ENCODE data around the gene SMARCC1. TPM values are rescaled to one million over a fixed set of nuclear protein-coding genes. Genes with fewer than 3 reads are reported as not detected.
"Not testable (repeated sequence)": the region's sequence is repeated elsewhere in the genome, so short reads cannot be mapped to it uniquely, and the experiment has no call there.

Gene SMARCC1
- total RNA-seq, 1 donor from 2014 or later, result 148 TPM

DNA sequence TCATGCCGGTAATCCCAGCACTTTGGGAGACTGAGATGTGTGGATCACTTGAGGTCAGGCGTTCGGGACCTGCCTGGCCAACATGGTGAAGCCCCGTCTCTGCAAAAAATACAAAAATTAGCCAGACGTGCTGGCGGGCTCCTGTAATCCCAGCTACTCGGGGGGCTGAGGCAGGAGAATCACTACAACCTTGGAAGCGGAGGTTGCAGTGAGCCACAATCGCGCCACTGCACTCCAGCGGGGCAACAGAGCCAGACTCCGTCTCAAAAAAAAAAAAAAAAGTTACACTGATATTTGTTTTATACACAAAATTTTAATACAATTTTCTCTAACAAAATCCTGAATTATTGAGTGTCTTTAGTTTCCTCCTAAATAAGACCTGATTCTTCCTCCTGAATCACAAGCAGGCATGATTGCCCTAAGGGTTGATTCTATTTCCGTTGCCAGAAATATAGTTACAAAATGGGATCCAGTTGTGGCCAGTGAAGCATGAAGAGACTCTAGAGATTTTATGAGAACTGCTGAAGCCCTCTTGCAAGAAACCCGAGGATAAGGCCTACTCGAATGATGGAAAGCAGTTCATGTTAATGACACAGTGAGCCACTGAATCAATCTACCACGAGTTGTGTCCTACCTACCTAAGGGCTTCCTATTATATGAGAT lies 9.6 kb upstream of the SMARCC1 start:
- Mint-ChIP-seq H3K4me3 (no peak overlapping the region), H3K9me3 (no peaks in the 10 kb centered on the region), H3K27me3 (no peaks in the 10 kb centered on the region), H3K27ac (no peak overlapping the region), H3K36me3 (ENCODE audit: low read depth) (no peaks in the 10 kb centered on the region), H3K4me1 (peaks cover 2% of the 10 kb centered on the region)
- intact Hi-C loops (cut with micrococcal nuclease), result no loop called here
- no peak for DNase-seq

- H3K27ac Mint-ChIP-seq, result no peak overlapping the region
- H3K36me3 Mint-ChIP-seq (ENCODE audit: low read depth), result peaks cover 19% of the 10 kb centered on the region
- intact Hi-C loops (cut with micrococcal nuclease), result loop anchor here (2.0 to 10.0 kb wide), 4 partner anchors 49 to 619 kb away; partner anchors contain the start of genes KIF9, KLHL18, PTPN23 and SETD2
- peaks cover 1% of the 10 kb centered on the region for H3K27me3 Mint-ChIP-seq
- DNase-seq, result no peak
- peaks cover 23% of the 10 kb centered on the region for H3K4me1 Mint-ChIP-seq
- no peak overlapping the region for H3K4me3 Mint-ChIP-seq
- H3K9me3 Mint-ChIP-seq, result no peaks in the 10 kb centered on the region
Observed at GRCh38 chr3:47783673-47784072, 2.0 kb upstream of the SMARCC1 start.

DNA sequence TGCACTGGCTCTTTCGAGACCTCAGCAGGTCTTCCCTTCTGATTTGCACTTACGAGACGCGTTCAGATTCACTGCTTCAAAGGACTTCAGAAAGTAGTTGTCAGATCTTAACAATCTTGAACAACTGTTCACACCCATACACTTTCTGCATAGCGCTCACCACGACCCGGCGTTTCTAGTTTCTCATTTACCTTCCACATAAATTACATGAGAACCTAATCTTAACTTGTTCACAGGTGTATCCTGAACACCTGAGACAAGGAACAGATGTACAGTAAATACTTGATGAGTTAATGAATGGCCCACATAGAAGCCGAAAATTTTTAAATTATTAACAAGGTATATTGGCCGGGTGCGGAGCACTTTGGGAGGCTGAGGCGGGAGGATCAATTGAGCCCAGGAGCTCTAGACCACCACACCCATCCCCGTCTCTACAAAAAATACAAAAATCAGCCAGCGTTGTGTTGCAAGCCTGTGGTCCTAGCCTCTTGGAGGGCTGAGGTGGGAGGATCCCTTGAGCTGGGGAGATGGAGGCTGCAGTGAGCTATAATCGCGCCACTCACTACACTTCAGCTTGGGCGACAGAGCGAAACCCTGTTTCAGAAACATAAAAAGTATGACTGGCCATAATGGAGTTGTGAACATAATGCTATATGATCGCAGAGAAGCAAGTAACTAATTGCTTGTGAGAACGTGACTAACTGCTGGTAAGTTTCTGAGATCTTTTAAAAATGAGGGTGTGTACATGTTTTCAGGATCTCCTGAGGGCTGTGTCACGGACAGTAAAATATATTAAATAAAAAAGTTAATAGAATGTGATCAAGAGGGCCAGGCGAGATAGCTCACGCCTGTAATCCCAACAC lies 984 bp upstream of the SMARCC1 start:
- H3K9me3 Mint-ChIP-seq, result no peaks in the 10 kb centered on the region
- H3K36me3 Mint-ChIP-seq (ENCODE audit: low read depth), result peaks cover 19% of the 10 kb centered on the region
- intact Hi-C loops (cut with micrococcal nuclease), result loop anchor here (1.0 to 10.0 kb wide), 5 partner anchors 20 to 618 kb away; partner anchors contain the start of genes KIF9, KLHL18, PTPN23 and SETD2
- DNase-seq, result peak; percentile 60
- peak overlapping the region; percentile 100 for H3K27ac Mint-ChIP-seq
- H3K4me1 Mint-ChIP-seq, result peaks cover 22% of the 10 kb centered on the region
- H3K27me3 Mint-ChIP-seq, result peaks cover 1% of the 10 kb centered on the region
- peak overlapping the region; percentile 96 for H3K4me3 Mint-ChIP-seq

DNA sequence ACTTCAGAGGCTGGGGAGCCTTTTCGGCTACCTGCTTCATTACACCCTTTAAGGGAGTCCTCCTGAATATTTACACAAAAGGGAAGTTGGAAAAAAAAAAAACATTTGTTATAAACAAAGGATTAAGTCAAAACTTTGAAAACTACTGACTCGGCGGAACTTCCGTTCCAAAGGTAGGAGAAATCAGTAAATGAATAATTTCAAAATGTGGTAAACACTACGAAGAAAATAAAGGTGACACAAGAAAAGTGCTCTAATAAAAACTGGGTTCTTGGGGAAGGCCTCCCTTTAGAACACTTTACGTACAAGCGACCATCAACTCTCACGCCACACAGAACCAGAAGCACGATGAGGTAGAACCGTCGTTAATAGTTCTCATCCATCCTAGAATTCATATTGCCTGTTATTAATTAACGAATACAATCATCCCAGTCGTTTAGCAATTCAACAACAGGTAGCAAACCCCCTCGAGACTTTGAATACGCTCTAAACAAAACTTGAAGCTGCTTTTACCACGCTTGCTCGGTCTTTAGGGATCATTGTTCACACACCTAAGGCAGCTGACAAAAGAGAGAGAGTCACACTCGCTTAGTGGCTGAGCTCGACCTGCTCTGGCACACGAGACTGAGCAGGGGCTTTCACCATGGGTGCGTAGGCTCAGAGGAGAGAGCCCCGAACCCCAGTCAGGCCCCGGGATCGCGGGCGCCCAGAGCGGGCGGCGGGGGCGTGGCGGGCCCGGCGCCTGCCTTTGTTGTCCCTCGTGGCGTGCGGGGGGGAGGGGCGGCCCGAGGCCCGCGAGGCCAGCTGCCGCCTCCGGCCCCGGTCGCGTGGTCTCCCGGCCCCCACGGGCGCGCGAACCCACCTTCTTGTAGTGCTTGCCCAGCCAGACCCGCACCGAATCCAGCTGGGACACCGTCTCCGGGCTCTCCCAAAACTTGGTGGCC lies 680 bp downstream of the SMARCC1 start:
- intact Hi-C loops (cut with micrococcal nuclease), result loop anchor here (1.0 to 10.0 kb wide), 4 partner anchors 46 to 616 kb away; partner anchors contain the start of genes ELP6, KIF9, KLHL18 and SETD2
- Mint-ChIP-seq H3K9me3 (no peaks in the 10 kb centered on the region), H3K36me3 (ENCODE audit: low read depth) (peaks cover 19% of the 10 kb centered on the region), H3K4me1 (peaks cover 22% of the 10 kb centered on the region), H3K4me3 (peak overlapping the region; percentile 96), H3K27ac (peak overlapping the region; percentile 100), H3K27me3 (peaks cover 1% of the 10 kb centered on the region)
- DNase-seq, result peak; percentile 91

DNA sequence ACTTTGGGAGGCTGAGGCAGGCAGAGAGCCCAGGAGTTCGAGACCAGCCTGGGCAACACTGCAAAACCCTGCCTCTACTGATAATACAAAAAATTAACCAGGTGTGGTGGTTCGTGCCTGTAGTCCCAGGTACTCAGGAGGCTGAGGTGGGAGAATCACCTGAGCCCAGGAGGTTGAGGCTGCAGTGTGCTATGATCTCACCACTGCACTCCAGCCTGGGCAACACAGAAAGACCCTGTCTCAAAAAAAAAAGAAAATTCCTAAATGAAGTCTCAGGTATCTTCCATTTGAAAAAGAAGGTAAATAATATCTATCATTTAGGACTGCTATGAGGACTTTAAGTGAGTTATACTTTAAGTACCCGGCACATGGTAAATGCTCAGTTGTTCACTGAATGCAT lies 2.9 kb downstream of the SMARCC1 start:
- intact Hi-C loops (cut with micrococcal nuclease), result no loop called here
- no peak overlapping the region for H3K27ac Mint-ChIP-seq
- H3K4me3 Mint-ChIP-seq, result no peak overlapping the region
- peaks cover 23% of the 10 kb centered on the region for H3K4me1 Mint-ChIP-seq
- peaks cover 1% of the 10 kb centered on the region for H3K27me3 Mint-ChIP-seq
- H3K36me3 Mint-ChIP-seq (ENCODE audit: low read depth), result peaks cover 24% of the 10 kb centered on the region
- no peaks in the 10 kb centered on the region for H3K9me3 Mint-ChIP-seq
- DNase-seq, result no peak

DNA sequence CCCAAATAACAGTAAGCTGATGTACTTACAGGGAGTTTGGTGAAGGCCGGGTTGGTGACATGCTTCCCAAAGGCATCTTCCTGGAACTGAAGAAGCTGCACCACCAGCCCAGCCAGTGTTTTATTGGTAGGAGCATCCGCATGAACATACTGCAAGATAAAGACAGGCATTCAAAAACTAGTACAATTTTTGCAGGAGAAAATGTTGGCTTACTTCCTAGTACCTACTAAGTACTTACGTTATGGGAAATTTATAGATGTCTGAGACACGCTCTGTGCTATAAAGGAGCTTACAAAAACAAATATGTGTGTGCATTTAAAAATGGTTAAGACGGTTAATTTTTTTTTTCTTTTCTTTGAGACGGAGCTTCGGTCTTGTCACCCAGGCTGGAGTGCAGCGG lies 8.9 kb downstream of the SMARCC1 start:
- DNase-seq, result no peak
- Mint-ChIP-seq H3K36me3 (ENCODE audit: low read depth) (peaks cover 26% of the 10 kb centered on the region), H3K27ac (no peak overlapping the region), H3K4me3 (no peak overlapping the region), H3K4me1 (peaks cover 5% of the 10 kb centered on the region), H3K9me3 (no peaks in the 10 kb centered on the region), H3K27me3 (no peaks in the 10 kb centered on the region)
- intact Hi-C loops (cut with micrococcal nuclease), result no loop called here

DNA sequence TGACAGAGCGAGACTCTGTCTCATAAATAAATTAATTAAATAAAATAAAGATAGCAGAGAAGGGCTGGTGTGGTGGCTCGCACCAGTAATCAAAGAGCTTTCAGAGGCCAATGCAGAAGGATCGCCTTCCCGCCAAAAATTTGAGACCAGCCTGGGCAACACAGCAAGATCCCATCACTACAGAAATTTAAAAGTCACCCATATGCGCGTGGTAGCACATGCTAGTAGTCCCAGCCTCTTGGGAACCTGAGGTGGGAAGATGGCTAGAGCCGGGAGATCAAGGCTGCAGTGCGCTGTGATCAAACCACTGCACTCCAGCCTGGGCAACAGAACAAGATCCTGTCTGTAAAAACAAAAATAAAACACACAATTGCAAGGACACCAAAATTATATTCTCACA lies 9.6 kb downstream of the SMARCC1 start:
- Mint-ChIP-seq H3K27ac (no peak overlapping the region), H3K27me3 (no peaks in the 10 kb centered on the region), H3K36me3 (ENCODE audit: low read depth) (peaks cover 26% of the 10 kb centered on the region), H3K4me1 (peaks cover 5% of the 10 kb centered on the region), H3K9me3 (no peaks in the 10 kb centered on the region), H3K4me3 (no peak overlapping the region)
- intact Hi-C loops (cut with micrococcal nuclease), result no loop called here
- DNase-seq, result no peak

- no peak overlapping the region for H3K4me3 Mint-ChIP-seq
- H3K36me3 Mint-ChIP-seq (ENCODE audit: low read depth), result peaks cover 27% of the 10 kb centered on the region
- DNase-seq, result no peak
- H3K4me1 Mint-ChIP-seq, result peaks cover 8% of the 10 kb centered on the region
- H3K27ac Mint-ChIP-seq, result no peak overlapping the region
- no peaks in the 10 kb centered on the region for H3K27me3 Mint-ChIP-seq
- intact Hi-C loops (cut with micrococcal nuclease), result no loop called here
- H3K9me3 Mint-ChIP-seq, result no peaks in the 10 kb centered on the region
Observed at GRCh38 chr3:47766186-47766585, 15.5 kb downstream of the SMARCC1 start.

DNA sequence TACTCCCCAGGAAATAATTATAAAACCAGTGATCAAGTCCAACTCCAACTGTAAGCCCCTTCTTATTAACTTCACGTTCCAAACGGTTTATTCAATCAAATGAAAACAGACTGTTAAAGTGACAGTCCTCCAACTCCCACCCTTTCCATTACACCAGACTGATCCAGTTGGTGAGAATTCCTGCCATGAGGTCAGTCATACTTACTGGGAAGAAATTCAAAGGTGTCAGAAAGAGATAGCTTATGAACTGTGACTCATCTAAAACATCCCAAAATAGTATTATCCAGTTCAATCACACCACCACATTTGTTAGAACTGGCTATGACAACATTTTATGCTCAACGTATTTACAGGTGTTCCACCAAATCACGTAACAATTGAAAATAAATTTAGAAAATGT lies 19.5 kb downstream of the SMARCC1 start:
- intact Hi-C loops (cut with micrococcal nuclease), result no loop called here
- H3K27ac Mint-ChIP-seq, result peak overlapping the region; percentile 47

DNA sequence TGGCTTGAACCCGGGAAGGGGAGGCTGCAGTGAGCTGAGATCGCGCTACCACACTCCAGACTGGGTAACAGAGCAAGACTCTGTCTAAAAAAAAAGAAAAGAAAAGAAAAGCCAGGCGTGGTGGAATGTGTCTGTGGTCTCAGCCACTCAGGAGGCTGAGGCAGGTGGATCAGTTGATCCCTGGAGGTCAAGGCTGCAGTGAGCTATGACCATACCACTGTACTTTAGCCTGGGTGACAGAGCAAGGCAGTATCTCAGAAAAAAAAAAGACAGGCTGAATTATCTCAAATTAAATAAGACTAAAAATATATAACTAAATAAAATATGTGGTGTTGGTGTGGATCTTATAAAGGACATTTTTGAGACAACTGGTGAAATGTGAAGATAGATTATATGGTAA lies 20.6 kb downstream of the SMARCC1 start:
- H3K9me3 Mint-ChIP-seq, result no peaks in the 10 kb centered on the region

More for the DNA sequence above, 19.5 kb downstream of the SMARCC1 start:
- H3K36me3 Mint-ChIP-seq (ENCODE audit: low read depth), result peaks cover 27% of the 10 kb centered on the region
- DNase-seq, result no peak
- no peak overlapping the region for H3K4me3 Mint-ChIP-seq
- no peaks in the 10 kb centered on the region for H3K9me3 Mint-ChIP-seq
- no peaks in the 10 kb centered on the region for H3K27me3 Mint-ChIP-seq
- peaks cover 6% of the 10 kb centered on the region for H3K4me1 Mint-ChIP-seq

DNA sequence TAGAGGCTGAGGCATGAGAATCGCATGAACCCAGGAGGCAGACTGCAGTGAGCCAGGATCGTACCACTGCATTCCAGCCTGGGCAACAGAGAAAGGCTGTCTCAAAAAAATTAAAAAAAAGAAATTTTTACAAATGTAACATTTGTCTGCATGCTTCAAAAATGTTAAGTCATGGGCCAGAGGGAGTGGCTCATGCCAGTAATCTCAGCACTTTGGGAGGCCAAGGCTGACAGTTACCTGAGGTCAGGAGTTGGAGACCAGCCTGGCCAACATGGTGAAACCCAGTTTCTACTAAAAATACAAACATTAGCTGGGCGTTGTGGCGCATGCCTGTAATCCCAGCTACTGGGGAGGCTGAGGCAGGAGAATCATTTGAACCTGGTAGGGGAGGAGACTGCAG lies 21.5 kb downstream of the SMARCC1 start:
- peaks cover 25% of the 10 kb centered on the region for H3K36me3 Mint-ChIP-seq (ENCODE audit: low read depth)
- H3K27me3 Mint-ChIP-seq; H3K4me3 Mint-ChIP-seq; DNase-seq; H3K4me1 Mint-ChIP-seq; intact Hi-C loops (cut with micrococcal nuclease); H3K27ac Mint-ChIP-seq; H3K9me3 Mint-ChIP-seq: not testable (repeated sequence)

More for the DNA sequence above, 20.6 kb downstream of the SMARCC1 start:
- peaks cover 28% of the 10 kb centered on the region for H3K36me3 Mint-ChIP-seq (ENCODE audit: low read depth)
- no peak overlapping the region for H3K27ac Mint-ChIP-seq
- H3K4me3 Mint-ChIP-seq, result no peak overlapping the region
- no peaks in the 10 kb centered on the region for H3K27me3 Mint-ChIP-seq
- DNase-seq, result no peak
- H3K4me1 Mint-ChIP-seq, result peaks cover 6% of the 10 kb centered on the region
- intact Hi-C loops (cut with micrococcal nuclease), result no loop called here

DNA sequence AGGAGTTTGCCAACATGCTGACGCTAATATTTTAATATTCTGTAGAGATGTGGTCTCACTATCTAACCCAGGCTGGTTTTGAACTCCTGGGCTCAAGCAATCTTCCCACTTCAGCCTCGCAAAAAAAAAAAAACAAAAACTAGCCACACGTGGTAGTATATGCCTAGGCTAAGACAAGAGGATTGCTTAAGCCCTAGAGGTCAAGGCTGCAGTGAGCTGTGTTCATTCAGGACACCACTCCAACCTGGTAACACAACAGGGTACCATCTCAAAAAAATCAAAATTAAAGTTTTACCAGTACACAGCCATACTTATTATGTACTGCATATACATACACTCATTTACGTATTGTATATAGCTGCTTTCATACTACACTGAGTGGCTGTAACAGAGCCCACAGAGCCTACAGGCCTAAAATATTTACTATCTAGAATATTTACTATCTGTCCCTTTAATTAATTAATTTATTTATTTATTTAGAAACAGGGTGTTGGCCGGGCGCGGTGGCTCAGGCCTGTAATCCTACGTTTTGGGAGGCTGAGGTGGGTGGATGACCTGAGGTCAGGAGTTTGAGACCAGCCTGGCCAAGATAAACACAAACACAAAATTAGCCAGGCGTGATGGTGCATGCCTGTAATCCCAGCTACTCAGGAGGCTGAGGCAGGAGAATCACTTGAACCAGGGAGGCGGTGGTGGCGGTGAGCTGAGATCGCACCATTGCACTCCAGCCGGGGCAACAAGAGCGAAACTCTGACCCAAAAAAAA lies 23.2 kb downstream of the SMARCC1 start:
- H3K9me3 Mint-ChIP-seq, result no peaks in the 10 kb centered on the region
- peaks cover 4% of the 10 kb centered on the region for H3K4me1 Mint-ChIP-seq
- H3K27me3 Mint-ChIP-seq, result no peaks in the 10 kb centered on the region
- peaks cover 23% of the 10 kb centered on the region for H3K36me3 Mint-ChIP-seq (ENCODE audit: low read depth)
- intact Hi-C loops (cut with micrococcal nuclease), result no loop called here
- H3K4me3 Mint-ChIP-seq, result no peak overlapping the region
- no peak for DNase-seq
- peak overlapping the region; percentile 11 for H3K27ac Mint-ChIP-seq

GRCh38 chr3:47752716-47753115 lies 29.0 kb downstream of the SMARCC1 start:
- H3K4me3 Mint-ChIP-seq, result no peak overlapping the region
- no peaks in the 10 kb centered on the region for H3K4me1 Mint-ChIP-seq
- no peaks in the 10 kb centered on the region for H3K27me3 Mint-ChIP-seq
- intact Hi-C loops (cut with micrococcal nuclease), result no loop called here
- no peak overlapping the region for H3K27ac Mint-ChIP-seq
- no peaks in the 10 kb centered on the region for H3K9me3 Mint-ChIP-seq
- no peak for DNase-seq
- peaks cover 29% of the 10 kb centered on the region for H3K36me3 Mint-ChIP-seq (ENCODE audit: low read depth)

Data from activated CD4-positive, alpha-beta T cell treated with anti-CD3 and anti-CD28 coated beads, Interleukin-2, amount 10 ng/mL, durations not matched to agents 24 days and 14 days (primary cell).